Naive B cell (primary cell): ENCODE results near the gene ADAMTSL4. TPM values are rescaled to one million over a fixed set of nuclear protein-coding genes. Genes with fewer than 3 reads are reported as not detected.
A peak's percentile ranks its signal among the peaks of the same experiment; 100 is the strongest.
"Not testable (repeated sequence)": the region's sequence is repeated elsewhere in the genome, so short reads cannot be mapped to it uniquely, and the experiment has no call there.

Source experiments
- ATAC-seq, 2 donors: fragments of 150-1000 bp; cut with Tn5 transposase; 2 replicates each; pipeline ENCODE4 v1.10.0; 2021; ENCODE audit warnings: low read depth in 2 of 2, mild to moderate bottlenecking in 2 of 2, moderate library complexity in 2 of 2
- DNase-seq: peaks from one replicate; pipeline ENCODE4 v3.0.0; 2022
- H3K27ac Mint-ChIP-seq, 6 donors: one replicate each; pipeline ENCODE4 v1.8.0; 2020 to 2022; ENCODE audit warnings: mild to moderate bottlenecking in 6 of 6, mixed read lengths in 6 of 6, moderate library complexity in 5 of 6, inconsistent platforms in 2 of 6
- H3K27me3 Mint-ChIP-seq, 3 donors: one replicate each; pipeline ENCODE4 v1.8.0; 2021 to 2022; ENCODE audit warnings: mixed read lengths in 3 of 3, mild to moderate bottlenecking in 1 of 3
- H3K36me3 Mint-ChIP-seq, 2 donors: one replicate each; pipeline ENCODE4 v1.8.0; 2020 to 2022; ENCODE audit warnings: mixed read lengths in 2 of 2, inconsistent platforms in 1 of 2, mild to moderate bottlenecking in 1 of 2
- H3K4me1 Mint-ChIP-seq, 3 donors: one replicate each; pipeline ENCODE4 v1.8.0; 2020 to 2022; ENCODE audit warnings: mixed read lengths in 3 of 3, inconsistent platforms in 1 of 3, mild to moderate bottlenecking in 1 of 3, moderate library complexity in 1 of 3
- H3K4me3 Mint-ChIP-seq, 8 donors: one replicate each; pipeline ENCODE4 v1.8.0; 2020 to 2022; ENCODE audit warnings: mild to moderate bottlenecking in 8 of 8, mixed read lengths in 8 of 8, moderate library complexity in 8 of 8, inconsistent platforms in 2 of 8
- H3K9me3 Mint-ChIP-seq, 7 donors: one replicate each; pipeline ENCODE4 v1.8.0; 2020 to 2022; ENCODE audit warnings: mixed read lengths in 7 of 7, mild to moderate bottlenecking in 5 of 7, inconsistent platforms in 2 of 7, moderate library complexity in 1 of 7
- polyA plus RNA-seq, 6 donors: library from polyadenylated mRNA; unstranded; fragments of 300-500 nt; fragmentation: Illumina TruSeq; gene quantifications; one replicate each; pipeline ENCODE4 v1.2.3, GENCODE V29; 2021; ENCODE audit warnings: low read depth in 6 of 6

ADAMTSL4 gene
- polyA plus RNA-seq, 6 donors from 2014 or later: not detected

- ATAC-seq (peak; percentile 1 to 5), DNase-seq (no peak)
- peaks cover 29 to 35% of the 10 kb centered on the region in 2 donors for H3K36me3 Mint-ChIP-seq
- H3K27ac Mint-ChIP-seq: peak overlapping the region; percentile 6 to 98 (median 93)
- peaks cover 33 to 49% (median 37%) of the 10 kb centered on the region in 3 donors for H3K4me1 Mint-ChIP-seq
- peak overlapping the region; percentile 90 to 99 (median 95) for H3K4me3 Mint-ChIP-seq
- H3K27me3 Mint-ChIP-seq: no peaks in the 10 kb centered on the region
- peaks cover 0 to 1% (median 0%) of the 10 kb centered on the region in 7 donors for H3K9me3 Mint-ChIP-seq
Observed at GRCh38 chr1:150579945-150580642, 30.9 kb downstream of the ADAMTSL4 start.

GRCh38 chr1:150580966-150581365 is 31.8 kb downstream of the ADAMTSL4 start:
- H3K4me1 Mint-ChIP-seq: peaks cover 26 to 41% (median 32%) of the 10 kb centered on the region in 3 donors
- H3K36me3 Mint-ChIP-seq: peaks cover 21 to 27% of the 10 kb centered on the region in 2 donors
- ATAC-seq, DNase-seq, H3K9me3 Mint-ChIP-seq, H3K27me3 Mint-ChIP-seq: not testable (repeated sequence)
- peak overlapping the region in 6 of 8 donors; percentile 21 to 99 (median 92) for H3K4me3 Mint-ChIP-seq
- H3K27ac Mint-ChIP-seq: peak overlapping the region in 4 of 6 donors; percentile 93 to 98 (median 94)

- not testable (repeated sequence) for H3K27me3 Mint-ChIP-seq, ATAC-seq, H3K9me3 Mint-ChIP-seq, DNase-seq
- Mint-ChIP-seq H3K27ac (peak overlapping the region in 1 of 6 donors; percentile 98), H3K4me1 (peaks cover 26 to 37% (median 29%) of the 10 kb centered on the region in 3 donors), H3K36me3 (peaks cover 19 to 23% of the 10 kb centered on the region in 2 donors), H3K4me3 (peak overlapping the region in 1 of 8 donors; percentile 99)
Observed at GRCh38 chr1:150581437-150581836, 32.2 kb downstream of the ADAMTSL4 start.

GRCh38 chr1:150581962-150582361 is 32.8 kb downstream of the ADAMTSL4 start:
- peaks cover 23 to 34% (median 29%) of the 10 kb centered on the region in 3 donors for H3K4me1 Mint-ChIP-seq
- peaks cover 15 to 18% of the 10 kb centered on the region in 2 donors for H3K36me3 Mint-ChIP-seq
- ATAC-seq, H3K9me3 Mint-ChIP-seq, H3K27me3 Mint-ChIP-seq, DNase-seq: not testable (repeated sequence)
- peak overlapping the region in 1 of 6 donors; percentile 22 for H3K27ac Mint-ChIP-seq
- H3K4me3 Mint-ChIP-seq: peak overlapping the region in 1 of 8 donors; percentile 37

- no peak for DNase-seq
- Mint-ChIP-seq H3K9me3 (peaks cover 0 to 1% (median 0%) of the 10 kb centered on the region in 7 donors), H3K4me1 (peaks cover 20 to 32% (median 28%) of the 10 kb centered on the region in 3 donors), H3K36me3 (peaks cover 11 to 14% of the 10 kb centered on the region in 2 donors), H3K27ac (peak overlapping the region in 2 of 6 donors; percentile 22 to 67), H3K4me3 (no peak overlapping the region), H3K27me3 (no peaks in the 10 kb centered on the region)
- no peak for ATAC-seq
Observed at GRCh38 chr1:150582371-150582770, 33.2 kb downstream of the ADAMTSL4 start.

GRCh38 chr1:150596095-150596892 is 47.1 kb downstream of the ADAMTSL4 start:
- Mint-ChIP-seq H3K27me3 (no peaks in the 10 kb centered on the region), H3K4me3 (no peak overlapping the region), H3K9me3 (peaks cover 0 to 2% (median 0%) of the 10 kb centered on the region in 7 donors), H3K27ac (peak overlapping the region in 4 of 6 donors; percentile 24 to 76 (median 59)), H3K4me1 (peaks cover 12 to 29% (median 24%) of the 10 kb centered on the region in 3 donors), H3K36me3 (no peaks in the 10 kb centered on the region)
- DNase-seq (no peak), ATAC-seq (no peak)

GRCh38 chr1:150596976-150597375 is 47.8 kb downstream of the ADAMTSL4 start:
- H3K4me1 Mint-ChIP-seq: peaks cover 14 to 29% (median 24%) of the 10 kb centered on the region in 3 donors
- no peak for DNase-seq
- H3K9me3 Mint-ChIP-seq: peaks cover 0 to 2% (median 0%) of the 10 kb centered on the region in 7 donors
- H3K27me3 Mint-ChIP-seq: no peaks in the 10 kb centered on the region
- no peaks in the 10 kb centered on the region for H3K36me3 Mint-ChIP-seq
- peak overlapping the region in 1 of 6 donors; percentile 68 for H3K27ac Mint-ChIP-seq
- H3K4me3 Mint-ChIP-seq: no peak overlapping the region
- no peak for ATAC-seq

GRCh38 chr1:150598346-150598745 is 49.1 kb downstream of the ADAMTSL4 start:
- H3K27me3 Mint-ChIP-seq, H3K9me3 Mint-ChIP-seq, ATAC-seq, DNase-seq, H3K36me3 Mint-ChIP-seq: not testable (repeated sequence)
- Mint-ChIP-seq H3K4me3 (peak overlapping the region in 1 of 8 donors; percentile 29), H3K27ac (peak overlapping the region in 1 of 6 donors; percentile 45), H3K4me1 (peaks cover 13 to 28% (median 22%) of the 10 kb centered on the region in 3 donors)

- no peaks in the 10 kb centered on the region for H3K36me3 Mint-ChIP-seq
- H3K27me3 Mint-ChIP-seq: no peaks in the 10 kb centered on the region
- no peak for DNase-seq
- peak overlapping the region in 1 of 6 donors; percentile 18 for H3K27ac Mint-ChIP-seq
- H3K9me3 Mint-ChIP-seq: no peaks in the 10 kb centered on the region
- H3K4me1 Mint-ChIP-seq: peaks cover 4 to 13% (median 5%) of the 10 kb centered on the region in 3 donors
- H3K4me3 Mint-ChIP-seq: no peak overlapping the region
- ATAC-seq: no peak
Observed at GRCh38 chr1:150601540-150601939, 52.3 kb downstream of the ADAMTSL4 start.

GRCh38 chr1:150602372-150602771 is 53.2 kb downstream of the ADAMTSL4 start:
- not testable (repeated sequence) for H3K36me3 Mint-ChIP-seq, DNase-seq, H3K27me3 Mint-ChIP-seq, H3K9me3 Mint-ChIP-seq, ATAC-seq, H3K27ac Mint-ChIP-seq, H3K4me3 Mint-ChIP-seq
- peaks cover 4 to 10% (median 5%) of the 10 kb centered on the region in 3 donors for H3K4me1 Mint-ChIP-seq

GRCh38 chr1:150603711-150604110 is 54.5 kb downstream of the ADAMTSL4 start:
- no peaks in the 10 kb centered on the region for H3K27me3 Mint-ChIP-seq
- no peak for ATAC-seq
- no peaks in the 10 kb centered on the region for H3K9me3 Mint-ChIP-seq
- H3K4me3 Mint-ChIP-seq: no peak overlapping the region
- peak overlapping the region in 2 of 6 donors; percentile 71 to 85 for H3K27ac Mint-ChIP-seq
- no peaks in the 10 kb centered on the region for H3K36me3 Mint-ChIP-seq
- DNase-seq: no peak
- H3K4me1 Mint-ChIP-seq: peaks cover 0 to 10% (median 5%) of the 10 kb centered on the region in 3 donors

GRCh38 chr1:150604226-150604588 is 55.0 kb downstream of the ADAMTSL4 start:
- H3K4me1 Mint-ChIP-seq: peaks cover 0 to 10% (median 7%) of the 10 kb centered on the region in 3 donors
- no peak for ATAC-seq
- peak overlapping the region in 3 of 6 donors; percentile 6 to 85 (median 74) for H3K27ac Mint-ChIP-seq
- H3K9me3 Mint-ChIP-seq: no peaks in the 10 kb centered on the region
- H3K27me3 Mint-ChIP-seq: no peaks in the 10 kb centered on the region
- H3K4me3 Mint-ChIP-seq: no peak overlapping the region
- no peaks in the 10 kb centered on the region for H3K36me3 Mint-ChIP-seq
- no peak for DNase-seq

GRCh38 chr1:150605451-150605731 is 56.2 kb downstream of the ADAMTSL4 start:
- H3K36me3 Mint-ChIP-seq, H3K9me3 Mint-ChIP-seq, H3K27me3 Mint-ChIP-seq, DNase-seq, ATAC-seq, H3K27ac Mint-ChIP-seq, H3K4me3 Mint-ChIP-seq, H3K4me1 Mint-ChIP-seq: not testable (repeated sequence)
